Right lobe of liver (tissue), 6 donors: Measurements from ENCODE around the gene TMEM121. TPM values are rescaled to one million over a fixed set of nuclear protein-coding genes. Genes with fewer than 3 reads are reported as not detected.
"Not testable (repeated sequence)": the region's sequence is repeated elsewhere in the genome, so short reads cannot be mapped to it uniquely, and the experiment has no call there.

Experiments used
- ATAC-seq, 4 donors: fragments of 200-7000 bp; cut with Tn5 transposase; one replicate each; pipeline ENCODE4 v1.9.1; 2020; ENCODE audit warnings: mild to moderate bottlenecking in 4 of 4, moderate library complexity in 4 of 4
- DNase-seq, 3 donors: peaks; one replicate each; pipeline ENCODE4 v3.0.0-alpha.2; 2020
- H3K27ac ChIP-seq, 3 donors: fragments of 200-600 bp; one replicate each; pipeline ENCODE4 v1.8.0; 2022
- H3K27me3 ChIP-seq, 2 donors: fragments of 200-600 bp; one replicate each; pipeline ENCODE4 v1.8.0; 2022
- H3K36me3 ChIP-seq, 4 donors: fragments of 200-600 bp; sonication (generic) in 1 of 4; one replicate each; pipeline versions ENCODE4 v1.5.1 to v1.8.0; 2017 to 2022; ENCODE audit warnings: control low read depth in 1 of 4
- H3K4me1 ChIP-seq, 4 donors: fragments of 200-600 bp; sonication (generic) in 1 of 4; one replicate each; pipeline versions ENCODE4 v1.5.1 to v1.8.0; 2017 to 2022; ENCODE audit warnings: control low read depth in 1 of 4
- H3K4me3 ChIP-seq, 3 donors: fragments of 200-600 bp; one replicate each; pipeline ENCODE4 v1.8.0; 2022
- H3K9me3 ChIP-seq, 4 donors: fragments of 200-600 bp; sonication (generic) in 1 of 4; one replicate each; pipeline versions ENCODE4 v1.5.1 to v1.8.0; 2017 to 2022; ENCODE audit warnings: control low read depth in 1 of 4
- POLR2A ChIP-seq: fragments of 450-650 bp; IDR thresholded peaks from one replicate; pipeline ENCODE4 v1.6.1; 2017; ENCODE audit warnings: antibody characterized with exemption, mild to moderate bottlenecking
- WGBS: methylation state at CpG from one replicate; pipeline ENCODE4 v1.1.6; 2018; ENCODE audit warnings: low coverage, low lambda C conversion rate; ENCODE audit not compliant: insufficient coverage; ENCODE audit errors: missing lambda C conversion rate; 5-methylcytosine and 5-hydroxymethylcytosine counted together
- intact Hi-C, 2 donors: fragments of 100-400 bp; cut with DNase I; formaldehyde crosslinking; loops; one replicate each; pipeline versions ENCODE4 v1.11.2 to v1.14.1; 2022
- total RNA-seq, 6 experiments: library from RNA; depleted of rRNA in 2 of 6; stranded (reverse); fragments of >200 nt in 2 of 6; fragmentation: NEBNext Ultra II Directional in 3 of 6; extraction: Animal tissue kit (Norgen Biotek cat#: 25700) in 3 of 6; gene quantifications; one replicate each; pipeline versions ENCODE4 v1.1.0 to v1.2.4, GENCODE V29; 2016 to 2023
- TF ChIP-seq, protein P1 (sequence below), 4 donors: fragments of 200-600 bp in 3 of 4; fragments of 450-650 bp in 1 of 4; IDR thresholded peaks; one replicate each; pipeline versions ENCODE4 v1.5.1 to v1.8.0; 2016 to 2022; ENCODE audit warnings: antibody characterized with exemption in 4 of 4, mild to moderate bottlenecking in 2 of 4
- donor health status: DM: no; HTN: yes; CAD: no.
- donor health status: DM: no; HTN: no; CAD: no.
- donor health status: DM: no; HTN: no; CAD: no.
- donor health status: DM: no; HTN: yes; CAD: no.
- donor health status: DM: no; HTN: yes; CAD: no.

Gene TMEM121
- total RNA-seq, 6 experiments from 2014 or later, result 0.74 to 3.2 (median 2.2) TPM

DNA sequence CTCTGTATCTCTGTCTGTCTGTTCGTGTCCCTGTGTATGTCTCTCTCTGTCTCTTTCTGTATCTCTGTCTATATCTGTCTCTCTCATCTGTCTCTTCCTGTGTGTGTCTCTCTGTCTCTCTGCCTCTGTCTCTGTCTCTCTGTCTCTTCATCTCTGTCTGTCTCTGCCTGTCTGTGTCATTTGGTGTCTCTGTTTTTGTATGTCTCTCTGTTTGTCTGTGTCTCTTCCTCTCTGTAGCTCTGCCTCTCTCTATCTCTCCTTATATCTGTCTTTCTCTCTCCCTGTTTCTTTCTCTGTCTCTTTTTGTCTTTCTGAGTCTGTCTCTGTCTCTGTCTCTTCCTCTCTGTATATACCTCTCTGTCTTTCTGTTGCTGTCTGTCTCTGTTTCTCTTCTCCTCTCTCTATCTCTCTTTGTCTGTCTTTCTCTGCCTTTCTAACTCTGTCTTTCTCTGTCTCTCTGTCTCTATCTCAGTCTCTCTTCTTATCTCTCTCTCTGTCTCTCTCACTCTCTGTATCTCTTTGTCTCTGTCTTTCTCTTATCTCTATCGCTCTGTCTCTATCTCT lies 50.2 kb downstream of the TMEM121 start:
- DNase-seq (no peak), ATAC-seq (no peak)
- TF ChIP-seq, protein P1, sequence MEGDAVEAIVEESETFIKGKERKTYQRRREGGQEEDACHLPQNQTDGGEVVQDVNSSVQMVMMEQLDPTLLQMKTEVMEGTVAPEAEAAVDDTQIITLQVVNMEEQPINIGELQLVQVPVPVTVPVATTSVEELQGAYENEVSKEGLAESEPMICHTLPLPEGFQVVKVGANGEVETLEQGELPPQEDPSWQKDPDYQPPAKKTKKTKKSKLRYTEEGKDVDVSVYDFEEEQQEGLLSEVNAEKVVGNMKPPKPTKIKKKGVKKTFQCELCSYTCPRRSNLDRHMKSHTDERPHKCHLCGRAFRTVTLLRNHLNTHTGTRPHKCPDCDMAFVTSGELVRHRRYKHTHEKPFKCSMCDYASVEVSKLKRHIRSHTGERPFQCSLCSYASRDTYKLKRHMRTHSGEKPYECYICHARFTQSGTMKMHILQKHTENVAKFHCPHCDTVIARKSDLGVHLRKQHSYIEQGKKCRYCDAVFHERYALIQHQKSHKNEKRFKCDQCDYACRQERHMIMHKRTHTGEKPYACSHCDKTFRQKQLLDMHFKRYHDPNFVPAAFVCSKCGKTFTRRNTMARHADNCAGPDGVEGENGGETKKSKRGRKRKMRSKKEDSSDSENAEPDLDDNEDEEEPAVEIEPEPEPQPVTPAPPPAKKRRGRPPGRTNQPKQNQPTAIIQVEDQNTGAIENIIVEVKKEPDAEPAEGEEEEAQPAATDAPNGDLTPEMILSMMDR (IDR thresholded peaks at IDR 0.05), result no peak
- no peak for TF ChIP-seq POLR2A
- no peaks in the 10 kb centered on the region for H3K27me3 ChIP-seq
- intact Hi-C loops, result no loop called here
- 73% methylated on average over 2 of the region's 2 CpGs for WGBS
- no peak overlapping the region for H3K4me3 ChIP-seq
- no peaks in the 10 kb centered on the region for H3K36me3 ChIP-seq
- no peak overlapping the region for H3K27ac ChIP-seq
- H3K9me3 ChIP-seq, result no peaks in the 10 kb centered on the region
- H3K4me1 ChIP-seq, result peaks cover 0 to 4% (median 0%) of the 10 kb centered on the region in 4 donors

DNA sequence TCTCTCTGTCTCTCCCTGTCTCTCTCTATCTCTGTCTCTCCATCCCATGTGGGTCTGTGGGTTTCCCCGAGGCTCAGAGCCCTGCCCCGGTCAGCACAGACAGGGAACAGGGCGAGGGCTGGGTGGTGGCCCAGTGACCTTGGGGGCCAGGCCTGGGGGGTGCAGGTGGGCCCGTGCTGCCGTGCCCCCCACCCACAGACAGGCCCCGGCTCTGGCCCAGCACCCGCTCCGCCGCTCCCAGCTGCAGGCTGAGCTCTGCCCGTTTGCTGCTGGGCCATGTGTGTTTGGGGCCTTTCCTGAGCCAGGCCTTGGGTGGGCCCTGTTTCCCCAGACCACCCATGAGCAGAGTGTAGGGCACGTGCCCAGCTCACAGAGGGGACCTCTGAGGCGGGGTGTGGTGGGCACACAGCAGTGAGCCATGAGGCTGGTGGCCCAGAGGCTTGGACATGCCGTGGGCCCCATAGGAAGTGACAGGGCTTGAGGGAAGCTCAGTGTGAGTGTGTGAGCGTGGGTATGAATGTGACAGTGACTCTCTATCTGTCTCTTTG lies 51.0 kb downstream of the TMEM121 start:
- WGBS, result 100% methylated on average over 3 of the region's 14 CpGs
- no peaks in the 10 kb centered on the region for H3K27me3 ChIP-seq
- no peaks in the 10 kb centered on the region for H3K36me3 ChIP-seq
- intact Hi-C loops, result no loop called here
- TF ChIP-seq, protein P1 (IDR thresholded peaks at IDR 0.05), result no peak
- no peak for TF ChIP-seq POLR2A
- H3K9me3 ChIP-seq, result no peaks in the 10 kb centered on the region
- H3K4me3 ChIP-seq, result no peak overlapping the region
- peaks cover 0 to 4% (median 0%) of the 10 kb centered on the region in 4 donors for H3K4me1 ChIP-seq
- DNase-seq, result peak in 1 of 3 donors; percentile 17
- no peak overlapping the region for H3K27ac ChIP-seq
- no peak for ATAC-seq

DNA sequence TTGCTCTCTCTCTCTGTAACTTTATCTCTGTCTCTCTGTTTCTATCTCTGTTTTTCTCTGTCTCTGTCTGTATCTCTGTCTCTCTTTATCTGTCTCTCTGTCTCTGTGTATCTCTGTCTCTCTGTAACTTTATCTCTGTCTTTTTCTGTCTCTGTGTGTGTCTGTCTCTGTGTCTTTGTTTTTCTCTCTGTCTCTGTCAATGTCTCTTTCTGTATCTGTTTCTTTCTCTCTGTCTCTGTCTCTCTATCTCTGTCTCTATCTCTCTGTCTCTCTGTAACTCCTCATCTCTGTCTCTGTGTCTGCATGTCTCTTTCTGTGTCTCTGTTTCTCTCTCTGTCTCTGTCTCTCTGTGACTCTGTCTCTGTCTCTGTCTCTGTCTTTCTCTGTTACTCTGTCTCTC lies 51.7 kb downstream of the TMEM121 start:
- TF ChIP-seq, protein P1 (IDR thresholded peaks at IDR 0.05), result no peak
- no peak for TF ChIP-seq POLR2A
- Histone ChIP-seq H3K27ac (no peak overlapping the region), H3K9me3 (no peaks in the 10 kb centered on the region), H3K27me3 (no peaks in the 10 kb centered on the region), H3K4me3 (no peak overlapping the region), H3K4me1 (peaks cover 0 to 4% (median 0%) of the 10 kb centered on the region in 4 donors), H3K36me3 (no peaks in the 10 kb centered on the region)
- ATAC-seq (no peak), DNase-seq (no peak)
- intact Hi-C loops, result no loop called here

DNA sequence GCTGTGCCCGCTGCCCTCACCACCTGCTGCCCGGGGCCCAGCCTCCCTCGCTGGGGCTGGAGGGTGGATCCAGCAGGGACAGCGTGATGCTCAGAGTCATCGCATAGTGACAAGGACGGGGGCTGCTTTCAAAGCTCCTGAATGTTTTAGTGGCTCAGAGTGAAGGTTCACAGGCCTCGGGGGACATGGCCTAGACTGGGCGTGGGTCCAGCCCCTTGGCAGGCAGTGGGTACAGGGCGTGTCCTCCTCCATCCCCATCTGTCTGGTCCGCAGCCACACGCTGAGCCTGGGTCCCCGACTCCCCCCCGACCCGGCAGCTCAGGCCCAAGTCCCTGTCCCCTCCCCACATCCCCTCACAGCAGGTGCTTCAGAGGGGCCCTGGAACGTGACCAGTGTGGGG lies 52.8 kb downstream of the TMEM121 start:
- H3K36me3 ChIP-seq, H3K27me3 ChIP-seq, H3K9me3 ChIP-seq, DNase-seq, H3K27ac ChIP-seq, ATAC-seq, H3K4me3 ChIP-seq, intact Hi-C loops, H3K4me1 ChIP-seq: not testable (repeated sequence)
- no CpG with 5 or more reads among the region's 15 CpGs for WGBS

Other genes with a start within 250 kb of the TMEM121 start
- gene BRF1, start 225.6 kb upstream of the TMEM121 start, total RNA-seq, result 10 to 100 TPM; 13.1 to 17.8 (median 16.2) TPM
- 10 to 100 TPM; 19.8 to 26.7 (median 21.5) TPM for gene PACS2, start 211.8 kb upstream of the TMEM121 start, total RNA-seq
- gene TEX22, start 128.0 kb upstream of the TMEM121 start, total RNA-seq, result under 1 TPM in 3 of 6 experiments, not detected in 3; 0.07 to 0.44 (median 0.35) TPM
- gene MTA1, start 106.8 kb upstream of the TMEM121 start, total RNA-seq, result 10 to 100 TPM; 18.6 to 45.1 (median 29.2) TPM
- 10 to 100 TPM; 11.2 to 50.0 (median 27.5) TPM for gene CRIP2, start 51.8 kb upstream of the TMEM121 start, total RNA-seq
- 1 to 10 TPM in 5 of 6 experiments, under 1 TPM in 1; 0.79 to 5.4 (median 2.7) TPM for gene CRIP1, start 39.7 kb upstream of the TMEM121 start, total RNA-seq
- gene TEDC1, start 35.3 kb upstream of the TMEM121 start, total RNA-seq, result 1 to 10 TPM; 2.2 to 8.1 (median 3.9) TPM